ENCODE measurements around the gene CD6.

Gene CD6

GRCh38 chr11:61020551-61021235 lies 49.2 kb downstream of the CD6 start (continued):
- TF ChIP-seq ZNF211 (tag by site-specific recombination; IDR thresholded peaks at IDR 0.05; ENCODE audit: low read depth) (no peak), ZNF26 (tag by site-specific recombination; IDR thresholded peaks at IDR 0.05) (no peak), ZNF18 (tag by site-specific recombination; IDR thresholded peaks at IDR 0.05) (no peak), YY2 (tag by site-specific recombination; IDR thresholded peaks at IDR 0.05) (no peak), KLF8 (tag by site-specific recombination; IDR thresholded peaks at IDR 0.05) (no peak), ZNF518A (tag by site-specific recombination; conservative IDR thresholded peaks at IDR 0.05; ENCODE audit: low read depth) (no peak), HOXD13 (CRISPR knock-in tag; IDR thresholded peaks at IDR 0.05; ENCODE audit: borderline replicate concordance) (no peak), SCRT1 (tag by site-specific recombination; IDR thresholded peaks at IDR 0.05; ENCODE audit: borderline replicate concordance) (no peak)

GRCh38 chr11:61021661-61022212 lies 50.3 kb downstream of the CD6 start:
- Histone ChIP-seq H3K36me3 (ENCODE audit: control insufficient read depth in 2 of 2, insufficient read depth in 1 of 2, low read length in 2 of 2) (no peaks in the 10 kb centered on the region), H3K4me1 (ENCODE audit: control insufficient read depth, insufficient read depth, low read length) (no peaks in the 10 kb centered on the region), H3K9me3 (ENCODE audit: control insufficient read depth, insufficient read depth, low read depth, low read length) (no peaks in the 10 kb centered on the region), H3K27ac (ENCODE audit: extremely low read depth, low read depth, low read length) (no peak overlapping the region), H3K4me3 (ENCODE audit: low read depth, low read length) (no peak overlapping the region)
- ChIA-PET POLR2A (no interaction called here), CTCF (no interaction called here)
- no peak for TF ChIP-seq ZNF423 (tag by site-specific recombination; IDR thresholded peaks at IDR 0.05)
- TF ChIP-seq ZNF561 (tag by site-specific recombination; IDR thresholded peaks at IDR 0.05; ENCODE audit: borderline replicate concordance) = no peak
- TF ChIP-seq ZNF426 (tag by site-specific recombination; IDR thresholded peaks at IDR 0.05) = no peak
- no peak for TF ChIP-seq ZNF391 (tag by site-specific recombination; IDR thresholded peaks at IDR 0.05; ENCODE audit: borderline replicate concordance, low read depth)
- no peak for TF ChIP-seq WT1 (tag by site-specific recombination; IDR thresholded peaks at IDR 0.05)
- TF ChIP-seq ZNF530 (tag by site-specific recombination; IDR thresholded peaks at IDR 0.05; ENCODE audit: low read depth) = no peak
- no peak for TF ChIP-seq ZNF214 (tag by site-specific recombination; IDR thresholded peaks at IDR 0.05; ENCODE audit: borderline replicate concordance)
- no peak for TF ChIP-seq ZNF513 (tag by site-specific recombination; IDR thresholded peaks at IDR 0.05)
- TF ChIP-seq ZNF555 (tag by site-specific recombination; conservative IDR thresholded peaks at IDR 0.05) = no peak
- TF ChIP-seq ZNF366 (tag by site-specific recombination; conservative IDR thresholded peaks at IDR 0.05) = no peak

Measured in HEK293 (cell line).